ENCODE results near the gene TMEM82. TPM values are rescaled to one million over a fixed set of nuclear protein-coding genes. Genes with fewer than 3 reads are reported as not detected.
A peak's percentile ranks its signal among the peaks of the same experiment; 100 is the strongest.

Gene TMEM82
- total RNA-seq, 1 donor from 2014 or later = not detected

- H3K27me3 ChIP-seq (ENCODE audit: control insufficient read depth in 3 of 3, insufficient read depth in 3 of 3, low read length in 3 of 3) = no peaks in the 10 kb centered on the region
- no peak overlapping the region for H3K4me3 ChIP-seq (ENCODE audit: low read length in 3 of 3)
- H3K9me3 ChIP-seq (ENCODE audit: control insufficient read depth in 3 of 3, low read length in 3 of 3) = no peaks in the 10 kb centered on the region
- no peak overlapping the region for H3K9ac ChIP-seq (ENCODE audit: low read depth in 1 of 3, low read length in 3 of 3)
- H3K4me1 ChIP-seq (ENCODE audit: control insufficient read depth in 3 of 3, insufficient read depth in 3 of 3, low read length in 3 of 3) = no peaks in the 10 kb centered on the region
- H3K27ac ChIP-seq (ENCODE audit: low read depth, low read length) = no peak overlapping the region
- peaks cover 0 to 6% (median 0%) of the 10 kb centered on the region in 3 donors for H3K36me3 ChIP-seq (ENCODE audit: control insufficient read depth in 3 of 3, insufficient read depth in 3 of 3, low read length in 3 of 3)
These were observed 29.7 kb downstream of the TMEM82 start for GRCh38 chr1:15771836-15772515.

- Histone ChIP-seq H3K9me3 (ENCODE audit: control insufficient read depth in 3 of 3, low read length in 3 of 3) (no peaks in the 10 kb centered on the region), H3K36me3 (ENCODE audit: control insufficient read depth in 3 of 3, insufficient read depth in 3 of 3, low read length in 3 of 3) (peaks cover 0 to 4% (median 0%) of the 10 kb centered on the region in 3 donors), H3K27me3 (ENCODE audit: control insufficient read depth in 3 of 3, insufficient read depth in 3 of 3, low read length in 3 of 3) (no peaks in the 10 kb centered on the region), H3K4me3 (ENCODE audit: low read length in 3 of 3) (no peak overlapping the region), H3K27ac (ENCODE audit: low read depth, low read length) (no peak overlapping the region), H3K4me1 (ENCODE audit: control insufficient read depth in 3 of 3, insufficient read depth in 3 of 3, low read length in 3 of 3) (no peaks in the 10 kb centered on the region), H3K9ac (ENCODE audit: low read depth in 1 of 3, low read length in 3 of 3) (no peak overlapping the region)
These were observed 33.4 kb downstream of the TMEM82 start for GRCh38 chr1:15775706-15776105.

- Histone ChIP-seq H3K4me3 (ENCODE audit: low read length in 3 of 3) (no peak overlapping the region), H3K36me3 (ENCODE audit: control insufficient read depth in 3 of 3, insufficient read depth in 3 of 3, low read length in 3 of 3) (no peaks in the 10 kb centered on the region), H3K27ac (ENCODE audit: low read depth, low read length) (no peak overlapping the region), H3K4me1 (ENCODE audit: control insufficient read depth in 3 of 3, insufficient read depth in 3 of 3, low read length in 3 of 3) (no peaks in the 10 kb centered on the region), H3K9me3 (ENCODE audit: control insufficient read depth in 3 of 3, low read length in 3 of 3) (no peaks in the 10 kb centered on the region), H3K27me3 (ENCODE audit: control insufficient read depth in 3 of 3, insufficient read depth in 3 of 3, low read length in 3 of 3) (no peaks in the 10 kb centered on the region), H3K9ac (ENCODE audit: low read depth in 1 of 3, low read length in 3 of 3) (no peak overlapping the region)
These were observed 35.8 kb downstream of the TMEM82 start for GRCh38 chr1:15777909-15778707.

GRCh38 chr1:15785683-15786082 lies 43.4 kb downstream of the TMEM82 start:
- peaks cover 0 to 8% (median 5%) of the 10 kb centered on the region in 3 donors for H3K4me1 ChIP-seq (ENCODE audit: control insufficient read depth in 3 of 3, insufficient read depth in 3 of 3, low read length in 3 of 3)
- no peaks in the 10 kb centered on the region for H3K27me3 ChIP-seq (ENCODE audit: control insufficient read depth in 3 of 3, insufficient read depth in 3 of 3, low read length in 3 of 3)
- no peaks in the 10 kb centered on the region for H3K9me3 ChIP-seq (ENCODE audit: control insufficient read depth in 3 of 3, low read length in 3 of 3)
- no peak overlapping the region for H3K9ac ChIP-seq (ENCODE audit: low read depth in 1 of 3, low read length in 3 of 3)
- H3K27ac ChIP-seq (ENCODE audit: low read depth, low read length) = no peak overlapping the region
- H3K4me3 ChIP-seq (ENCODE audit: low read length in 3 of 3) = no peak overlapping the region
- H3K36me3 ChIP-seq (ENCODE audit: control insufficient read depth in 3 of 3, insufficient read depth in 3 of 3, low read length in 3 of 3) = no peaks in the 10 kb centered on the region

- no peak overlapping the region for H3K27ac ChIP-seq (ENCODE audit: low read depth, low read length)
- H3K9me3 ChIP-seq (ENCODE audit: control insufficient read depth in 3 of 3, low read length in 3 of 3) = no peaks in the 10 kb centered on the region
- H3K4me3 ChIP-seq (ENCODE audit: low read length in 3 of 3) = no peak overlapping the region
- peaks cover 0 to 8% (median 5%) of the 10 kb centered on the region in 3 donors for H3K4me1 ChIP-seq (ENCODE audit: control insufficient read depth in 3 of 3, insufficient read depth in 3 of 3, low read length in 3 of 3)
- H3K27me3 ChIP-seq (ENCODE audit: control insufficient read depth in 3 of 3, insufficient read depth in 3 of 3, low read length in 3 of 3) = no peaks in the 10 kb centered on the region
- H3K36me3 ChIP-seq (ENCODE audit: control insufficient read depth in 3 of 3, insufficient read depth in 3 of 3, low read length in 3 of 3) = no peaks in the 10 kb centered on the region
- no peak overlapping the region for H3K9ac ChIP-seq (ENCODE audit: low read depth in 1 of 3, low read length in 3 of 3)
These were observed 44.3 kb downstream of the TMEM82 start for GRCh38 chr1:15786581-15786980.

DNA sequence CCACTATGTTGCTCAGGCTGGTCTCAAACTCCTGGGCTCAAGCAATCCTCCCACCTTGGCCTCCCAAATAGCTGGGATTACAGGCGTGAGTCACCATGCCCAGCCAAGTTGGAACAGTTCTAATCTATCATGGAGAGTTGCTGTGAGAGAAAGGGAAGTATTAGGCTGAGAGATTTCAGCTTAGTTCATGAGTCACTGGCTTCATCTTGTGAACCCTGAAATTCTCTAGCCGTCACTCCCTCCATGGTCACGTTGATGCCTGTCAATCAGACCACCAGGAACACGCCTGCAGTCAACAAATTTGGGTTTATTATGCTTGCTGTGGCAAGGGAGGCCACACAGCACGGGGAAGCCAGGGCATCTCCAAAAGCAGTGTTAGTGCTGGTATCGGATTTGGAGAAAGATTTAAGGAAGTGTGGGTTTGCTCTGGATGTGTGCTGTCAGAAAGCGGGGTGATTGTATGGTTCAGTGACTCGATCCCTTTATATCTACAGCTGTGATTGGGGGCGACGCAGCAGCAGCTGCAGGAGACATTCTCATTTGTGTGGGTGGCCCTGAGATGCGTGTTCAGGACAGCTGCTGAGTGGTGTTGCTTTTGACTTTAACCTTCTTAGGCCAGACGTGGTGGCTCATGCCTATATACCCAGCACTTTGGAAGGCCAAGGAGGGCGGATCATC lies 46.5 kb downstream of the TMEM82 start:
- Histone ChIP-seq H3K4me3 (ENCODE audit: low read length in 3 of 3) (no peak overlapping the region), H3K9ac (ENCODE audit: low read depth in 1 of 3, low read length in 3 of 3) (peak overlapping the region in 1 of 3 donors; percentile 16), H3K27ac (ENCODE audit: low read depth, low read length) (no peak overlapping the region), H3K4me1 (ENCODE audit: control insufficient read depth in 3 of 3, insufficient read depth in 3 of 3, low read length in 3 of 3) (peaks cover 2 to 15% (median 7%) of the 10 kb centered on the region in 3 donors), H3K27me3 (ENCODE audit: control insufficient read depth in 3 of 3, insufficient read depth in 3 of 3, low read length in 3 of 3) (no peaks in the 10 kb centered on the region), H3K9me3 (ENCODE audit: control insufficient read depth in 3 of 3, low read length in 3 of 3) (no peaks in the 10 kb centered on the region), H3K36me3 (ENCODE audit: control insufficient read depth in 3 of 3, insufficient read depth in 3 of 3, low read length in 3 of 3) (no peaks in the 10 kb centered on the region)

GRCh38 chr1:15796086-15796462 lies 53.8 kb downstream of the TMEM82 start:
- peaks cover 17 to 36% (median 29%) of the 10 kb centered on the region in 3 donors for H3K4me1 ChIP-seq (ENCODE audit: control insufficient read depth in 3 of 3, insufficient read depth in 3 of 3, low read length in 3 of 3)
- no peaks in the 10 kb centered on the region for H3K9me3 ChIP-seq (ENCODE audit: control insufficient read depth in 3 of 3, low read length in 3 of 3)
- no peak overlapping the region for H3K4me3 ChIP-seq (ENCODE audit: low read length in 3 of 3)
- no peaks in the 10 kb centered on the region for H3K36me3 ChIP-seq (ENCODE audit: control insufficient read depth in 3 of 3, insufficient read depth in 3 of 3, low read length in 3 of 3)
- H3K9ac ChIP-seq (ENCODE audit: low read depth in 1 of 3, low read length in 3 of 3) = no peak overlapping the region
- no peaks in the 10 kb centered on the region for H3K27me3 ChIP-seq (ENCODE audit: control insufficient read depth in 3 of 3, insufficient read depth in 3 of 3, low read length in 3 of 3)
- H3K27ac ChIP-seq (ENCODE audit: low read depth, low read length) = no peak overlapping the region

Other genes with a start within 250 kb of the TMEM82 start
- gene CASP9, start 218.3 kb upstream of the TMEM82 start, total RNA-seq = 9.9 TPM
- gene DNAJC16, start 215.7 kb upstream of the TMEM82 start, total RNA-seq = 16.7 TPM
- gene AGMAT, start 157.4 kb upstream of the TMEM82 start, total RNA-seq = 4.2 TPM
- 30.8 TPM for gene DDI2, start 125.0 kb upstream of the TMEM82 start, total RNA-seq
- gene PLEKHM2, start 58.2 kb upstream of the TMEM82 start, total RNA-seq = 36.0 TPM
- gene SLC25A34, start 6.2 kb upstream of the TMEM82 start, total RNA-seq = 1.6 TPM
- gene FBLIM1, start 16.3 kb downstream of the TMEM82 start, total RNA-seq = 7.3 TPM
- 4.7 TPM for gene UQCRHL, start 65.2 kb downstream of the TMEM82 start, total RNA-seq
- gene SPEN, start 105.2 kb downstream of the TMEM82 start, total RNA-seq = 21.4 TPM
- gene ZBTB17, start 233.6 kb downstream of the TMEM82 start, total RNA-seq = 23.5 TPM